ENCODE measurements around the gene HAUS2.

DNA sequence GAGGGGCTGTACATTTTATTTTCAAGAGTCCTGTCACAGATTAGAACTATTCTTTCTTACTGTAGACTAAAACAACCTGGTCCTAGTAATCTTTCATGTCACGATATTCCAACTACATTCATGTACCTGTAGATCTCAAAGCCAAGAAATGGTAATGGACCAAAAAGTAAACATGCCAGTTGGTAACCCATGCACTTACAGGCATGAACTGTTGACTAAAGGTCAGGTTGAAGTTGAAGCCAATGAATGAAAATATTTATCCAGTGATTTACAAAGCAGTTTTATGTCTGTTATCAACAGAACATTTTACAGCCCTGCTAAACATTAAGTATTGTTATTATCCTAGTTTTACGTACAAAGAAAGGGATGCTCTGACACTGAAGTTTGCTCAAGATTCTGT lies 25.3 kb upstream of the HAUS2 start:
- TF ChIP-seq TCF7L2 (IDR thresholded peaks at IDR 0.05; ENCODE audit: low read depth, low read length): no peak
- TF ChIP-seq, protein P1, sequence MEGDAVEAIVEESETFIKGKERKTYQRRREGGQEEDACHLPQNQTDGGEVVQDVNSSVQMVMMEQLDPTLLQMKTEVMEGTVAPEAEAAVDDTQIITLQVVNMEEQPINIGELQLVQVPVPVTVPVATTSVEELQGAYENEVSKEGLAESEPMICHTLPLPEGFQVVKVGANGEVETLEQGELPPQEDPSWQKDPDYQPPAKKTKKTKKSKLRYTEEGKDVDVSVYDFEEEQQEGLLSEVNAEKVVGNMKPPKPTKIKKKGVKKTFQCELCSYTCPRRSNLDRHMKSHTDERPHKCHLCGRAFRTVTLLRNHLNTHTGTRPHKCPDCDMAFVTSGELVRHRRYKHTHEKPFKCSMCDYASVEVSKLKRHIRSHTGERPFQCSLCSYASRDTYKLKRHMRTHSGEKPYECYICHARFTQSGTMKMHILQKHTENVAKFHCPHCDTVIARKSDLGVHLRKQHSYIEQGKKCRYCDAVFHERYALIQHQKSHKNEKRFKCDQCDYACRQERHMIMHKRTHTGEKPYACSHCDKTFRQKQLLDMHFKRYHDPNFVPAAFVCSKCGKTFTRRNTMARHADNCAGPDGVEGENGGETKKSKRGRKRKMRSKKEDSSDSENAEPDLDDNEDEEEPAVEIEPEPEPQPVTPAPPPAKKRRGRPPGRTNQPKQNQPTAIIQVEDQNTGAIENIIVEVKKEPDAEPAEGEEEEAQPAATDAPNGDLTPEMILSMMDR (IDR thresholded peaks at IDR 0.05): no peak

Data from Panc1 (cell line).